GM12891 (cell line): ENCODE data around the gene PLS1.

Source experiments
- DNase-seq: peaks from one replicate; pipeline ENCODE4 v3.0.0; 2011; ENCODE audit warnings: low spot score; ENCODE audit not compliant: insufficient read length
- FAIRE-seq: peaks from 2 replicates; lab custom pipeline; 2011; peaks lifted over from hg19 to GRCh38; lab: Jason Lieb, UNC
- PAX5 ChIP-seq: IDR thresholded peaks from 2 replicates; pipeline ENCODE4 v1.6.1; 2011; ENCODE audit warnings: low read length, moderate library complexity, mild to moderate bottlenecking; ENCODE audit not compliant: insufficient read depth, severe bottlenecking
- POLR2A ChIP-seq: IDR thresholded peaks from 2 replicates; pipeline ENCODE4 v1.6.1; 2011; ENCODE audit warnings: low read depth, low read length, control low read depth
- POLR2AphosphoS5 ChIP-seq: IDR thresholded peaks from 2 replicates; pipeline ENCODE4 v1.6.1; 2011; ENCODE audit warnings: low read depth, low read length, control low read depth
- POU2F2 ChIP-seq: IDR thresholded peaks from 2 replicates; pipeline ENCODE4 v1.6.1; 2011; ENCODE audit warnings: low read depth, mild to moderate bottlenecking, control low read depth, low read length, moderate library complexity
- SPI1 ChIP-seq: IDR thresholded peaks from 2 replicates; pipeline ENCODE4 v1.6.1; 2011; ENCODE audit warnings: low read depth, low read length, control low read depth
- TAF1 ChIP-seq: IDR thresholded peaks from 2 replicates; pipeline ENCODE4 v1.6.1; 2011; ENCODE audit warnings: low read depth, low read length, control low read depth

PLS1 gene

DNA sequence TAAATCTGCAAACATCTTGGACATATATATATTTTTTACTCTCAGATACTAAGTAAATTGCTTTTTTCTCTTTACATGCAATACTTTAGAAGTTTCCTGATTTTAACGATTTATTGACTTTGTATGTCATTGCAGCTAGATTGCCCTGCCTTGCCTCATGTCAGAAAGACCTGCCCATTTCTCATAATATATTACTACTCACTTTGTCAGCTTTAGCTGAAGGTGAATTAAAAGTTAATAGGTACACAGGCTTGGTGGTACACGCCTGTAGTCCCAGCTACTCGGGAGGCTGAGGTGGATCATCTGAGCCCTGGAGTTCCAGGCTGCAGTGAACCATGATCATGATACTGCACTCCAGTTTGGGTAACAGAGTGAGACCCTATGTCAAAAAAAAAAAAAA is 52.8 kb downstream of the PLS1 start:
- no peak for FAIRE-seq
- no peak for DNase-seq
- no peak for TF ChIP-seq SPI1
- no peak for TF ChIP-seq POLR2AphosphoS5
- TF ChIP-seq POU2F2 = no peak
- no peak for TF ChIP-seq PAX5
- no peak for TF ChIP-seq POLR2A
- no peak for TF ChIP-seq TAF1

GRCh38 chr3:142650001-142650693 is 54.0 kb downstream of the PLS1 start:
- no peak for DNase-seq
- TF ChIP-seq POU2F2 = no peak
- no peak for TF ChIP-seq TAF1
- no peak for TF ChIP-seq POLR2A
- no peak for TF ChIP-seq PAX5
- no peak for TF ChIP-seq SPI1
- no peak for TF ChIP-seq POLR2AphosphoS5
- FAIRE-seq = no peak

GRCh38 chr3:142651711-142652110 is 55.5 kb downstream of the PLS1 start:
- no peak for DNase-seq
- TF ChIP-seq POLR2AphosphoS5 (no peak), TAF1 (no peak), POU2F2 (no peak)
- no peak for FAIRE-seq

DNA sequence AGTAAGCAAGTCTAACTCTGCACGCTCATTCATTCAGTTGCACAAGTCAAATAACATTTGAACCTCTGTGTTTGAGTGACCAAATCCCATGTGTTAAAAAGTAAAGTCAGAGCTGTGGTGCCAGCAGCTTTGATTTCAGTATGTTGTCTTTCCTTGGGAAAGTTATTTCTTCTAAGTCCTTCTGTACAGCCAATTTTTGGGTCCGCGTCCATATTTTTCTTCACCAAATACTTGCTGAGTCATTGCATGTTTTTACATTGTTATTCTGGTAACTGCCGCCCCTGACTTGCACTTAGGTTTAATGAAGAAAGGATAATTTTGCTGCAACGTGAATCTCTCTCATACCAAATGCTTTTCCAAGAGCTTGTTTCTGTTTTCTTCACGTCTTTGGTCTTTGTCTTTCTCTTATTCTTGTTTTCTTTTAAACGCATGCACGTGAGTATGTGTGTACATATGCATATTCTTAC is 56.7 kb downstream of the PLS1 start:
- FAIRE-seq (no peak), DNase-seq (no peak)
- no peak for TF ChIP-seq PAX5
- no peak for TF ChIP-seq SPI1
- no peak for TF ChIP-seq POU2F2
- no peak for TF ChIP-seq POLR2AphosphoS5
- no peak for TF ChIP-seq POLR2A
- no peak for TF ChIP-seq TAF1

DNA sequence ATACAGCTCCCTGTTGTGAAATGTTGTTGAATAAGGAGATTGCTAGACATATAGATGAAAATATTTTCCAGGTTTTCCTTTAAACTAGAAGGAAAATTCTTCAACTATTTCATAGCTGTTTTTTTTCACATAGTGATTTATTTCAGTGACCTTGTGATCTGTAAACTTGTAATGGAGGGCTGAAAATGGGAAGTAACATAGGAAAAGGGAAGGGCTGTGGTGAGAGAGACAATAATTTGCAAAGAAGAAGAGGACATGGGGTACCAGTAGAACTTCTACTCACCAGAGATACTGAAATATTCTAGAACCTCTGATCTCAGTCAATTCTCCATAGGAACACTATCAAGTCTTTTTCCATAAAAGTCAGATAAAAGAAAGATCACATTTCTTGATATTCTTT is 60.4 kb downstream of the PLS1 start:
- FAIRE-seq (no peak), DNase-seq (no peak)
- TF ChIP-seq TAF1 (no peak), POLR2A (no peak), POLR2AphosphoS5 (no peak), SPI1 (no peak), PAX5 (no peak), POU2F2 (no peak)

- FAIRE-seq (no peak), DNase-seq (no peak)
- TF ChIP-seq POLR2AphosphoS5 (no peak), POU2F2 (no peak), TAF1 (no peak), POLR2A (no peak), SPI1 (no peak), PAX5 (no peak)
Observed at GRCh38 chr3:142657033-142657432, 60.8 kb downstream of the PLS1 start.

DNA sequence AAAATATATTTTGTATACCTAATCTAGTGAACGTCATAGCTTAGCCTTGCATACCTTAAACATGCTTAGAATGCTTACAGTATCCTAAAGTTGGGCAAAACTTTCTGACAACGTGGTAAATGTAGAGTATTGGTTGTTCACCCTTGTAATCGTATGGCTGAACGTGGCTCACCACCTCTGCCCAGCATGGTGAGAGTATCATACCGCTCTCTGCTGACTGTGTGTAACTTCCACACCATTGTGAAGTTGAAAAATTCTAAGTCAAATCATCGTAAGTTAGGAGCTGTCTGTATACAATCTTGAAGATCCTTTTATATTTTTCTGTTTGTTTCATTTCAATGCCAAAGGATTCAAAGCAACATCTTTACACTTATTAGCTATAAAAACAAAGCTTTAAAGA is 64.2 kb downstream of the PLS1 start:
- no peak for FAIRE-seq
- TF ChIP-seq POU2F2 (no peak), PAX5 (no peak), POLR2A (no peak), TAF1 (no peak), SPI1 (no peak), POLR2AphosphoS5 (no peak)
- no peak for DNase-seq

- FAIRE-seq (no peak), DNase-seq (no peak)
- TF ChIP-seq PAX5 = no peak
- no peak for TF ChIP-seq POLR2A
Observed at GRCh38 chr3:142660893-142661292, 64.7 kb downstream of the PLS1 start.

GRCh38 chr3:142663865-142664264 is 67.7 kb downstream of the PLS1 start:
- TF ChIP-seq SPI1 (no peak), POLR2A (no peak), TAF1 (no peak), PAX5 (no peak), POU2F2 (no peak), POLR2AphosphoS5 (no peak)
- DNase-seq = no peak
- FAIRE-seq = no peak

DNA sequence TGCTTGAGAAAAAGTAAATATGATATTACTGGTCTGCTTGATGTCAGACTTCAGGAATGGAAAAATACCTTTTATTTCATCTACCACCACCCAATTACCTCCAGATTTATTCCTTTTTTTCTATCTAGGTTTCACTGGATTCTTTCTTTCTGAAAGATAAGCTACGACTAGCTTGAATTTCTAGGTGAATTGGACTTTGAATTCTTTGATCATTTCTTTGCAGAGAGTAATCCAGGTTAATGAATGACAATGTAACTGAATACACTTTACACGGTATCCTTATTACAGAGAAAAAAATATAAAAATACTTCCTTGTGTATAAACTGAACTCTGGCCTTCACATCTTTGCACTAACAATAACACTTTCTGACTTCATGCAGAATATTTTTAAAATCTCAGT is 68.1 kb downstream of the PLS1 start:
- no peak for FAIRE-seq
- DNase-seq = no peak

More for the DNA sequence above, 68.1 kb downstream of the PLS1 start:
- TF ChIP-seq PAX5 = no peak
- no peak for TF ChIP-seq POLR2AphosphoS5
- no peak for TF ChIP-seq POU2F2
- TF ChIP-seq POLR2A = no peak
- no peak for TF ChIP-seq TAF1
- TF ChIP-seq SPI1 = no peak
